Thyroid gland (tissue), 4 donors: ENCODE measurements around the gene RPS6KA6. TPM values are rescaled to one million over a fixed set of nuclear protein-coding genes. Genes with fewer than 3 reads are reported as not detected.
A peak's percentile ranks its signal among the peaks of the same experiment; 100 is the strongest.
"Not testable (repeated sequence)": the region's sequence is repeated elsewhere in the genome, so short reads cannot be mapped to it uniquely, and the experiment has no call there.

ENCODE experiments used
- DNase-seq, 2 donors: peaks; one replicate each; pipeline ENCODE4 v3.0.0-alpha.2; 2019
- H3K27ac ChIP-seq, 3 donors: fragments of 200-600 bp; sonication (generic); 1 replicate in 2 of 3; 2 replicates in 1 of 3; pipeline ENCODE4 v1.5.1; 2016 to 2019; ENCODE audit warnings: mild to moderate bottlenecking in 1 of 3, moderate library complexity in 1 of 3
- H3K27me3 ChIP-seq: fragments of 200-600 bp; sonication (generic); one replicate; pipeline ENCODE4 v1.5.1; 2019
- H3K36me3 ChIP-seq, 2 donors: fragments of 200-600 bp; sonication (generic); one replicate each; pipeline ENCODE4 v1.5.1; 2016 to 2019
- H3K4me1 ChIP-seq, 2 donors: fragments of 200-600 bp; sonication (generic); one replicate each; pipeline ENCODE4 v1.5.1; 2017 to 2019
- H3K4me3 ChIP-seq, 3 donors: fragments of 200-600 bp; sonication (generic); replicated peaks in 1 of 3; 1 replicate in 2 of 3; 2 replicates in 1 of 3; pipeline ENCODE4 v1.5.1; 2016; ENCODE audit warnings: mild to moderate bottlenecking in 1 of 3
- H3K9me3 ChIP-seq: fragments of 200-600 bp; sonication (generic); one replicate; pipeline ENCODE4 v1.5.1; 2017
- POLR2A ChIP-seq, 2 donors: fragments of 450-650 bp; IDR thresholded peaks; one replicate each; pipeline ENCODE4 v1.6.1; 2017; ENCODE audit warnings: antibody characterized with exemption in 2 of 2, mild to moderate bottlenecking in 2 of 2, moderate library complexity in 1 of 2
- WGBS, 2 donors: methylation state at CpG; one replicate each; pipeline ENCODE4 v1.1.5; 2017; 5-methylcytosine and 5-hydroxymethylcytosine counted together
- intact Hi-C: fragments of 100-400 bp; cut with DNase I; formaldehyde crosslinking; loops from one replicate; pipeline ENCODE4 v1.15.1; 2023
- total RNA-seq, 4 donors: library from RNA; depleted of rRNA; stranded (reverse); fragments of >200 nt; gene quantifications; one replicate each; pipeline ENCODE4 v1.2.3, GENCODE V29; 2016
- TF ChIP-seq, protein P1 (sequence below), 6 experiments: fragments of 200-600 bp in 3 of 6; fragments of 450-650 bp in 3 of 6; sonication (generic) in 3 of 6; IDR thresholded peaks; one replicate each; pipeline ENCODE4 v1.5.1; 2016 to 2019; ENCODE audit warnings: antibody characterized with exemption in 6 of 6, mild to moderate bottlenecking in 2 of 6, inconsistent platforms in 1 of 6, moderate library complexity in 1 of 6

RPS6KA6 gene
- total RNA-seq, 4 donors from 2014 or later, result 14.6 to 24.0 (median 23.0) TPM

DNA sequence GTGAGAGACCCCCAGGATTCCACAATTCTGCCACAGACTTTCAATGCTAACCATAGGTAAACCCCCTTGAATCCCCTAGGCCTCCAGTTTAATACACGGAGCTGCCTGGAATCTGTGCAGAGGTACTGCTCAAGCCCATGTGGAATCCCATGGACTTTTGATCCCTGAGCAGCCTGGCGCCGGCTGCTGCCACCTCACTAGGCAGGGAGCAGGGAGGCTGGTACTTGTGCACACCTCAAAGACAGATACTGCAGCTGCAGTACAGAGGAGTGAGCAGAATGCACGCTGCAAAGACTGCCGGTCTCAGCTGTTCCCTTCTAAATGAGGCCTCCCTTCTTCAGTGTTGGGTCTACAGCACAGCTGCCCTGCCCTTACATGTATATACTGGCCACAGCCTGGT is 79.4 kb downstream of the RPS6KA6 start:
- Histone ChIP-seq H3K36me3 (no peaks in the 10 kb centered on the region), H3K4me3 (no peak overlapping the region), H3K4me1 (no peaks in the 10 kb centered on the region), H3K27me3 (no peaks in the 10 kb centered on the region), H3K27ac (no peak overlapping the region), H3K9me3 (no peaks in the 10 kb centered on the region)
- TF ChIP-seq, protein P1, sequence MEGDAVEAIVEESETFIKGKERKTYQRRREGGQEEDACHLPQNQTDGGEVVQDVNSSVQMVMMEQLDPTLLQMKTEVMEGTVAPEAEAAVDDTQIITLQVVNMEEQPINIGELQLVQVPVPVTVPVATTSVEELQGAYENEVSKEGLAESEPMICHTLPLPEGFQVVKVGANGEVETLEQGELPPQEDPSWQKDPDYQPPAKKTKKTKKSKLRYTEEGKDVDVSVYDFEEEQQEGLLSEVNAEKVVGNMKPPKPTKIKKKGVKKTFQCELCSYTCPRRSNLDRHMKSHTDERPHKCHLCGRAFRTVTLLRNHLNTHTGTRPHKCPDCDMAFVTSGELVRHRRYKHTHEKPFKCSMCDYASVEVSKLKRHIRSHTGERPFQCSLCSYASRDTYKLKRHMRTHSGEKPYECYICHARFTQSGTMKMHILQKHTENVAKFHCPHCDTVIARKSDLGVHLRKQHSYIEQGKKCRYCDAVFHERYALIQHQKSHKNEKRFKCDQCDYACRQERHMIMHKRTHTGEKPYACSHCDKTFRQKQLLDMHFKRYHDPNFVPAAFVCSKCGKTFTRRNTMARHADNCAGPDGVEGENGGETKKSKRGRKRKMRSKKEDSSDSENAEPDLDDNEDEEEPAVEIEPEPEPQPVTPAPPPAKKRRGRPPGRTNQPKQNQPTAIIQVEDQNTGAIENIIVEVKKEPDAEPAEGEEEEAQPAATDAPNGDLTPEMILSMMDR (IDR thresholded peaks at IDR 0.05), result no peak
- no peak for TF ChIP-seq POLR2A (IDR thresholded peaks at IDR 0.05)
- intact Hi-C loops, result no loop called here
- 90 to 100% methylated on average over 1 to 2 of the region's 5 CpGs for WGBS, 2 donors
- DNase-seq, result no peak

DNA sequence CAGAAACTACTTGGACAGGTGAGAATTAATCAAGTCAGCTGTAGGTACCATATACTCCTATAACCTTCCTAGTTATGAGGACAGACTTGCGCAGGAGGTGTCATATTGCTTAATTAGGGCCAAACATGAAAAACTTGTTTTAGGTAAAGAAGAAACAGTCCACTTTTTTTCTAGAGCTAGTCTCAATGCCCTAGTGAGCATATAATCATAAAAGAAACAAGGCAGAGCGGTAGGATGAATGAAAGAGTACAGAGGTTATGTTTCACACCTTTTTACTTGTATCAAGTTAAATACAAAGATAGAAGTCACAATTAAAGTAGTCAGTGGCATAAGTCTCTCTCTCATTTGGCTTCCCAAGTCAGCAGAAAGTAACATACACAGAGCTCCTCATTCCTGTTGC is 88.9 kb downstream of the RPS6KA6 start:
- intact Hi-C loops, result no loop called here
- TF ChIP-seq, protein P1 (IDR thresholded peaks at IDR 0.05), result no peak
- TF ChIP-seq POLR2A (IDR thresholded peaks at IDR 0.05), result no peak
- 96 to 98% methylated on average over 2 of the region's 2 CpGs for WGBS, 2 donors

DNA sequence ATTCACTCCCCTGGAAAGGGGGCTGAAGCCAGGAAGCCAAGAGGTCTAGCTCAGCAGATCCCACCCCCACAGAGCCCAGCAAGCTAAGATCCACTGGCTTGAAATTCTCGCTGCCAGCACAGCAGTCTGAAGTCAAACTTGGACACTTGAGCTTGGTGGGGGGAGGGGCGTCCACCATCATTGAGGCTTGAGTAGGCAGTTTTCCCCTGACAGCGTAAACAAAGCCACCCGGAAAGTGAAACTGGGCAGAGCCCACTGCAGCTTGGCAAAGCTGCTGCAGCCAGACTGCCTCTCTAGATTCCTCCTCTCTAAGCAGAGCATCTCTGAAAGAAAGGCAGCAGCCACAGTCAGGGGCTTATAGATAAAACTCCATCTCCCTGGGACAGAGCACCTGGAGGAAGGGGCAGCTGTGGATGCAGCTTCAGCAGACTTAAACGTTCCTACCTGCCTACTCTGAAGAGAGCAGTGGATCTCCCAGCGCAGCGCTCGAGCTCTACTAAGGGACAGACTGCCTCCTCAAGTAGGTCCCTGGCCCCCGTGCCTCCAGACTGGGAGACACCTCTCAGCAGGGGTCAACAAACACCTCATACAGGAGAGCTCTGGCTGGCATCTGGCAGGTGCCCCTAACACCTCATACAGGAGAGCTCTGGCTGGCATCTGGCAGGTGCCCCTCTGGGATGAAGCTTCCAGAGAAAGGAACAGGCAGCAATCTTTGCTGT is 108.4 kb downstream of the RPS6KA6 start:
- H3K36me3 ChIP-seq, H3K9me3 ChIP-seq, H3K4me1 ChIP-seq, H3K27me3 ChIP-seq, intact Hi-C loops, H3K4me3 ChIP-seq: not testable (repeated sequence)
- peak overlapping the region; percentile 12 to 61 (median 36) for H3K27ac ChIP-seq
- peak; percentile 85 to 89 for DNase-seq
- WGBS, 2 donors, result 14% methylated on average over 2 to 4 of the region's 9 CpGs

More for the DNA sequence above, 88.9 kb downstream of the RPS6KA6 start:
- Histone ChIP-seq H3K27ac (no peak overlapping the region), H3K9me3 (no peaks in the 10 kb centered on the region), H3K27me3 (no peaks in the 10 kb centered on the region), H3K4me3 (no peak overlapping the region), H3K36me3 (no peaks in the 10 kb centered on the region), H3K4me1 (no peaks in the 10 kb centered on the region)
- DNase-seq, result no peak

DNA sequence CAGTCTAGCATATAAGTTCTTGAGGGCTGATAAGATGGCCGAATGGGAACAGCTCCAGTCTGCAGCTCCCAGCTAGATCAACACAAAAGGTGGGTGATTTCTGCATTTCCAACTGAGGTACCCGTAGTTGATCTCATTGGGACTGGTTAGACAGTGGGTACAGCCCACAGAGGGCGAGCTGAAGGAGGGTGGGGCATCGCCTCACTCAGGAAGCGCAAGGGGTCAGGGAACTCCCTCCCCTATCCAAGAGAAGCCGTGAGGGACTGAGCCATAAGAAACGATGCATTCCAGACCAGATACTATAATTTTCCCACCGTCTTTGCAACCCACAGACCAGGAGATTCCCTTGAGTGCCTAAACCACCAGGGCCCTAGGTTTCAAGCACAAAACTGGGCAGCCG is 109.0 kb downstream of the RPS6KA6 start:
- intact Hi-C loops, result no loop called here
- peak overlapping the region; percentile 5 to 61 (median 12) for H3K27ac ChIP-seq
- no peak overlapping the region for H3K4me3 ChIP-seq
- no peaks in the 10 kb centered on the region for H3K4me1 ChIP-seq
- H3K27me3 ChIP-seq, result no peaks in the 10 kb centered on the region
- no peaks in the 10 kb centered on the region for H3K36me3 ChIP-seq
- TF ChIP-seq, protein P1 (IDR thresholded peaks at IDR 0.05), result no peak
- no peak for TF ChIP-seq POLR2A (IDR thresholded peaks at IDR 0.05)
- H3K9me3 ChIP-seq, result no peaks in the 10 kb centered on the region
- WGBS, 2 donors, result 56 to 66% methylated on average over 9 of the region's 9 CpGs
- DNase-seq, result no peak

DNA sequence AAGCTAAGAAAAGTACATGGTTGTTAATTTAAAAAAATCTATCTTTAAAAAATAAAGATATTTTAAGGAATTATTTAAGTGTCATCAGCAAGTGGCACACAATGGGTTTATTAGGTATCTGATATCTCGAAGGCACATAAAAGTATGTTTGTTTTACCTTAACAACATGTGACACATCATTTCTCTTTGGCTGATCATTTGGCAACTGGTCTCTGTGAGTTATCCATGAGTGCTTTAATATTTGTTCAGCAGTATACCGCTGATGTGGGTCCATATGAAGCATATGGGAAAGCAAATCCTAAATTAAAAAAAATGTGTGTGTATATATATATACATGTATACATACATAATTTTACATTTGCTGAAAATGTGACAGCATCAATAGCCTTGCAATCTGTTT is 123.2 kb downstream of the RPS6KA6 start:
- Histone ChIP-seq H3K27ac (no peak overlapping the region), H3K27me3 (no peaks in the 10 kb centered on the region), H3K9me3 (no peaks in the 10 kb centered on the region), H3K4me3 (no peak overlapping the region), H3K4me1 (no peaks in the 10 kb centered on the region), H3K36me3 (no peaks in the 10 kb centered on the region)
- 75 to 82% methylated on average over 2 of the region's 2 CpGs for WGBS, 2 donors
- intact Hi-C loops, result no loop called here
- TF ChIP-seq, protein P1 (IDR thresholded peaks at IDR 0.05), result no peak
- TF ChIP-seq POLR2A (IDR thresholded peaks at IDR 0.05), result no peak
- DNase-seq, result no peak
